Measurements from ENCODE around the gene COA8. TPM values are rescaled to one million over a fixed set of nuclear protein-coding genes. Genes with fewer than 3 reads are reported as not detected.

COA8 gene
- total and polyA plus RNA-seq, 9 of the 15 experiments (the other 6 are each of a cell fraction or from before 2014, with no cell fraction given) = 5.0 to 35.3 (median 25.7) TPM

GRCh38 chr14:103559766-103560165 lies 3.0 kb upstream of the COA8 start:
- no peak for ATAC-seq
- Histone ChIP-seq H2AFZ (ENCODE audit: low read depth, low read length) (no peak overlapping the region), H3K79me2 (ENCODE audit: control insufficient read depth, insufficient read depth, low read length) (peaks cover 61% of the 10 kb centered on the region), H3K4me3 (no peak overlapping the region), H3K27ac (ENCODE audit: extremely low read depth, low read depth, low read length) (no peak overlapping the region), H3K4me1 (replicated peaks in 1 of 2; ENCODE audit: control insufficient read depth in 2 of 2, insufficient read depth in 2 of 2, low read length in 2 of 2) (peaks cover 5 to 17% of the 10 kb centered on the region in 2 experiments; a peak in 4 of 5 replicates), H3K9me3 (replicated peaks; ENCODE audit: control insufficient read depth, insufficient read depth, low read depth, low read length) (no peaks in the 10 kb centered on the region), H3K36me3 (ENCODE audit: control insufficient read depth, insufficient read depth, low read length) (peaks cover 37% of the 10 kb centered on the region), H3K4me2 (ENCODE audit: insufficient read depth, low read length) (no peak overlapping the region), H3K9ac (ENCODE audit: insufficient read depth in 1 of 2, low read depth in 2 of 2, low read length in 2 of 2) (no peak overlapping the region), H3K9me1 (ENCODE audit: control insufficient read depth, insufficient read depth, low read length) (no peaks in the 10 kb centered on the region), H4K20me1 (replicated peaks; ENCODE audit: control insufficient read depth, insufficient read depth, low read length) (peaks cover 20% of the 10 kb centered on the region; the same call in 1 of the 2 replicates), H3K27me3 (ENCODE audit: control insufficient read depth in 2 of 2, insufficient read depth in 2 of 2, low read length in 2 of 2) (no peaks in the 10 kb centered on the region)
- TSS peak; percentile 33 for BruUV-seq (replicated peaks)
- no peak for FAIRE-seq
- 85% methylated on average over 8 of the region's 9 CpGs for WGBS (ENCODE audit: insufficient coverage, low coverage, missing lambda C conversion rate)
- intact Hi-C loops (cut with micrococcal nuclease) (loop anchor here (5.0 kb wide), 1 partner anchor 42 kb away; no protein-coding TSS in a partner anchor), in situ Hi-C loops (cut with MboI) (no loop called here)
- ChIA-PET CTCF (ENCODE audit: low intra/inter-chr PET ratio) (no interaction called here), POLR2A (interaction anchor here (0.6 to 0.8 kb wide), 3 partner anchors 32 to 447 kb away, joined by 3 to 4 read pairs (median 3); no protein-coding TSS in a partner anchor)
- no peak for DNase-seq (ENCODE audit: extremely low read depth in 1 of 4, low spot score in 3 of 4)
- no peak for TF ChIP-seq RFX7 (CRISPR knock-in tag; IDR thresholded peaks at IDR 0.05)
- TF ChIP-seq AFF1 (IDR thresholded peaks at IDR 0.05; ENCODE audit: low read depth in 1 of 2, partially characterized antibody in 2 of 2) = no peak
- TF ChIP-seq ZNF143 (CRISPR knock-in tag; IDR thresholded peaks at IDR 0.05) = no peak
- no peak for TF ChIP-seq TAF9B (IDR thresholded peaks at IDR 0.05; ENCODE audit: partially characterized antibody)
- no peak for TF ChIP-seq NFYB (IDR thresholded peaks at IDR 0.05; ENCODE audit: extremely low read depth, insufficient read length)
- no peak for TF ChIP-seq IRF9 (tag; IDR thresholded peaks at IDR 0.05)
